Measurements from ENCODE around the gene MADD. TPM values are rescaled to one million over a fixed set of nuclear protein-coding genes. Genes with fewer than 3 reads are reported as not detected.

Gene MADD
- total RNA-seq, 2 experiments from 2014 or later = 55.7 to 61.2 TPM

DNA sequence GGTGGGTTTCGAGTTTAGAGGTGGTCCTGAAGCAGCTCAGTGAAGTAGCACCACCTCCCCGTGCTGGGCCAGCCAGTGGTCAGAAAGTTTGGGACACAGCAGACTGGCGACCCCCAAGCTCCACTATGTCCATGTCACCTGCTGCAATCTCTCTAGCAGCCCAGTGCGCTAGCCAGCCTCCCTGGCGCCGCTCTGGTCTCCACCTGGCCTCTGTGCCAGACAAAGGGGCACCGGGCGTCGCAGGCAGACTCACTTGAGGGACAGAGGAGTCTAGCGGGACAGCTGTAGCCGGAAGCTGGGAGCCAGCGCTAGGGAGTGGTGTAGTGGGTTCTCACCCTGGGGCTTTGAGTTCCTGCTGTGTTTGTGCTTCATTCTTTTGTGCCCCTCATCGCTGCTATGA, 57.1 kb downstream of the MADD start:
- ChIA-PET POLR2A (interaction anchor here (0.6 kb wide), 1 partner anchor 18 kb away, joined by 3 read pairs; no protein-coding TSS in a partner anchor), CTCF (interaction anchor here (1.4 kb wide), 1 partner anchor 85 kb away, joined by 3 read pairs; no protein-coding TSS in a partner anchor)
- DNase-seq (no peak), ATAC-seq (no peak)
- TF ChIP-seq, protein P1, sequence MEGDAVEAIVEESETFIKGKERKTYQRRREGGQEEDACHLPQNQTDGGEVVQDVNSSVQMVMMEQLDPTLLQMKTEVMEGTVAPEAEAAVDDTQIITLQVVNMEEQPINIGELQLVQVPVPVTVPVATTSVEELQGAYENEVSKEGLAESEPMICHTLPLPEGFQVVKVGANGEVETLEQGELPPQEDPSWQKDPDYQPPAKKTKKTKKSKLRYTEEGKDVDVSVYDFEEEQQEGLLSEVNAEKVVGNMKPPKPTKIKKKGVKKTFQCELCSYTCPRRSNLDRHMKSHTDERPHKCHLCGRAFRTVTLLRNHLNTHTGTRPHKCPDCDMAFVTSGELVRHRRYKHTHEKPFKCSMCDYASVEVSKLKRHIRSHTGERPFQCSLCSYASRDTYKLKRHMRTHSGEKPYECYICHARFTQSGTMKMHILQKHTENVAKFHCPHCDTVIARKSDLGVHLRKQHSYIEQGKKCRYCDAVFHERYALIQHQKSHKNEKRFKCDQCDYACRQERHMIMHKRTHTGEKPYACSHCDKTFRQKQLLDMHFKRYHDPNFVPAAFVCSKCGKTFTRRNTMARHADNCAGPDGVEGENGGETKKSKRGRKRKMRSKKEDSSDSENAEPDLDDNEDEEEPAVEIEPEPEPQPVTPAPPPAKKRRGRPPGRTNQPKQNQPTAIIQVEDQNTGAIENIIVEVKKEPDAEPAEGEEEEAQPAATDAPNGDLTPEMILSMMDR (IDR thresholded peaks at IDR 0.05) = no peak
- Mint-ChIP-seq H3K27me3 (no peaks in the 10 kb centered on the region), H3K27ac (no peak overlapping the region), H3K36me3 (ENCODE audit: low read depth) (peaks cover 11% of the 10 kb centered on the region), H3K9me3 (no peaks in the 10 kb centered on the region), H3K4me3 (no peak overlapping the region), H3K4me1 (ENCODE audit: low read depth) (no peaks in the 10 kb centered on the region)
- intact Hi-C loops (cut with micrococcal nuclease) = no loop called here

DNA sequence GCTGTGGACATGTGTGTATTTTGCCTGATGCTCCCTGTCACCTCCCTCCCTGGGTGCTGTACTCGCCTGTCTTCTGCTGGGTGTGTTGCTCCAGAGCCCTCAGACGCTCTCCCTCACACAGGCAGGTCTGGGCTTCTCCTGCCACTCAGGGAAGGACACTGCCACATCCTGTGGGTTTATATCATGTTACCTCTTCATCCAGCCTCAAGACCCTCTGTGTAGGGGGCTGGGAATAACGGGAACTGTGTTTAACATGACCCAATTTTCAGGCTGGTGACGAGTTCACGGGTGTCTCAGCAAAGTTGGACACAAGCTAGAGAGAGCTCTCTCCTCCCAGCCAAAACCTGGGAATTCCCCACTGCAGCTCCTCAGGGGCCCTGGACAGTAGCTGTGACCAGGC, 58.0 kb downstream of the MADD start:
- ChIA-PET CTCF (interaction anchor here (1.4 kb wide), 1 partner anchor 84 kb away, joined by 3 read pairs; no protein-coding TSS in a partner anchor), POLR2A (no interaction called here)
- no peak for ATAC-seq
- Mint-ChIP-seq H3K27me3 (no peaks in the 10 kb centered on the region), H3K27ac (no peak overlapping the region), H3K4me1 (ENCODE audit: low read depth) (no peaks in the 10 kb centered on the region), H3K4me3 (no peak overlapping the region), H3K9me3 (no peaks in the 10 kb centered on the region), H3K36me3 (ENCODE audit: low read depth) (peaks cover 11% of the 10 kb centered on the region)
- intact Hi-C loops (cut with micrococcal nuclease) = no loop called here
- no peak for DNase-seq
- TF ChIP-seq, protein P1 (IDR thresholded peaks at IDR 0.05) = no peak

DNA sequence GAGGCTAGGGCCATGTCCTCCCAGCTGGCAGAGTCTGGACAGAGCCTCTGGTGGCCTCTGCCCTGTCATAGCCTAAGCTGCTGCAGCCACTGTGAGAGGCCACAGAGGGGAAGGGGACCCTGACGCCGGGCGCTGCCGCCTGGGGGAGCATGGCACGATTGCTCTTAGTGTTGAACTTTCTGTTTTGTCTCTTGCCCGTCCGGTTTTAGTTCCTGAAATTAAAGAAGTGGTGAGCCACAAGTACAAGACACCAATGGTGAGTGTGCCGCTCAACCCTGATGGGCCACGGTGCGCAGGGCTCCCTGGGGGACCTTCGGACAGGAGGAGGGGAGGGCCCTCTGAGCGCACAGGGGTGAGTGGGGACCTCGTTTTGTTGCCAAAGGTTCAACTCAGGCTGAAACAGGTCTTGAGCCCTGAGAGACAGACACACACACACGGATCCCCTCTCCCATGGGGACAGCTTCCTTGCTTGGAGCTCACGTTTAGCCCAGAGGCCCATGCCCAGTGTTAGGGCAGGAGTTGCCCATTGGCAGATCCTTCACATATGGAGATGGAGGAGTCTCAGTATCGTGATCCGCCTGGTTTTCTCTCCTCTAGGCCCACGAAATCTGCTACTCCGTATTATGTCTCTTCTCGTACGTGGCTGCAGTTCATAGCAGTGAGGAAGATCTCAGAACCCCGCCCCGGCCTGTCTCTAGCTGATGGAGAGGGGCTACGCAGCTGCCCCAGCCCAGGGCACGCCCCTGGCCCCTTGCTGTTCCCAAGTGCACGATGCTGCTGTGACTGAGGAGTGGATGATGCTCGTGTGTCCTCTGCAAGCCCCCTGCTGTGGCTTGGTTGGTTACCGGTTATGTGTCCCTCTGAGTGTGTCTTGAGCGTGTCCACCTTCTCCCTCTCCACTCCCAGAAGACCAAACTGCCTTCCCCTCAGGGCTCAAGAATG, 58.8 kb downstream of the MADD start:
- intact Hi-C loops (cut with micrococcal nuclease) = no loop called here
- Mint-ChIP-seq H3K27ac (peak overlapping the region; percentile 3), H3K27me3 (no peaks in the 10 kb centered on the region), H3K9me3 (no peaks in the 10 kb centered on the region), H3K4me3 (no peak overlapping the region), H3K36me3 (ENCODE audit: low read depth) (peaks cover 9% of the 10 kb centered on the region), H3K4me1 (ENCODE audit: low read depth) (no peaks in the 10 kb centered on the region)
- ChIA-PET CTCF (no interaction called here), POLR2A (interaction anchor here (0.6 kb wide), 1 partner anchor 117 kb away, joined by 5 read pairs; no protein-coding TSS in a partner anchor)
- no peak for DNase-seq
- TF ChIP-seq, protein P1 (IDR thresholded peaks at IDR 0.05) = no peak
- ATAC-seq = no peak

DNA sequence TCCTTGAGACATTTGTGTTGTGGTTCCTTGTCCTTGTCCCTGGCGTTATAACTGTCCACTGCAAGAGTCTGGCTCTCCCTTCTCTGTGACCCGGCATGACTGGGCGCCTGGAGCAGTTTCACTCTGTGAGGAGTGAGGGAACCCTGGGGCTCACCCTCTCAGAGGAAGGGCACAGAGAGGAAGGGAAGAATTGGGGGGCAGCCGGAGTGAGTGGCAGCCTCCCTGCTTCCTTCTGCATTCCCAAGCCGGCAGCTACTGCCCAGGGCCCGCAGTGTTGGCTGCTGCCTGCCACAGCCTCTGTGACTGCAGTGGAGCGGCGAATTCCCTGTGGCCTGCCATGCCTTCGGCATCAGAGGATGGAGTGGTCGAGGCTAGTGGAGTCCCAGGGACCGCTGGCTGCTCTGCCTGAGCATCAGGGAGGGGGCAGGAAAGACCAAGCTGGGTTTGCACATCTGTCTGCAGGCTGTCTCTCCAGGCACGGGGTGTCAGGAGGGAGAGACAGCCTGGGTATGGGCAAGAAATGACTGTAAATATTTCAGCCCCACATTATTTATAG, 59.6 kb downstream of the MADD start:
- POLR2A ChIA-PET = no interaction called here
- no peak for ATAC-seq
- Mint-ChIP-seq H3K36me3 (ENCODE audit: low read depth) (peaks cover 9% of the 10 kb centered on the region), H3K27me3 (no peaks in the 10 kb centered on the region), H3K9me3 (no peaks in the 10 kb centered on the region), H3K4me3 (no peak overlapping the region), H3K27ac (peak overlapping the region; percentile 3), H3K4me1 (ENCODE audit: low read depth) (no peaks in the 10 kb centered on the region)
- intact Hi-C loops (cut with micrococcal nuclease) = no loop called here
- TF ChIP-seq, protein P1 (IDR thresholded peaks at IDR 0.05) = no peak
- no peak for DNase-seq
- CTCF ChIA-PET = interaction anchor here (1.2 kb wide), 1 partner anchor 8 kb away, joined by 3 read pairs; no protein-coding TSS in a partner anchor

Measured in activated CD8-positive, alpha-beta T cell treated with anti-CD3 and anti-CD28 coated beads for 36 hours (primary cell).